Astrocyte of the spinal cord (primary cell): ENCODE results near the gene BHLHE41.

Experiments used
- DNase-seq: peaks from one replicate; pipeline ENCODE4 v3.0.0; 2011; ENCODE audit warnings: low read depth, low spot score
- H3K4me3 ChIP-seq: 2 replicates; pipeline ENCODE4 v1.5.1; 2011; ENCODE audit warnings: low read depth, mild to moderate bottlenecking, low read length, moderate library complexity
- in situ Hi-C: cut with HindIII; loops from 2 replicates; pipeline ENCODE4 v1.10.0; 2017; ENCODE audit warnings: low sequenced_read_pairs
- TF ChIP-seq, protein P1 (sequence below): IDR thresholded peaks from 2 replicates; pipeline ENCODE4 v1.5.1; 2012; ENCODE audit warnings: low read depth, mild to moderate bottlenecking, low read length, inconsistent platforms

BHLHE41 gene

DNA sequence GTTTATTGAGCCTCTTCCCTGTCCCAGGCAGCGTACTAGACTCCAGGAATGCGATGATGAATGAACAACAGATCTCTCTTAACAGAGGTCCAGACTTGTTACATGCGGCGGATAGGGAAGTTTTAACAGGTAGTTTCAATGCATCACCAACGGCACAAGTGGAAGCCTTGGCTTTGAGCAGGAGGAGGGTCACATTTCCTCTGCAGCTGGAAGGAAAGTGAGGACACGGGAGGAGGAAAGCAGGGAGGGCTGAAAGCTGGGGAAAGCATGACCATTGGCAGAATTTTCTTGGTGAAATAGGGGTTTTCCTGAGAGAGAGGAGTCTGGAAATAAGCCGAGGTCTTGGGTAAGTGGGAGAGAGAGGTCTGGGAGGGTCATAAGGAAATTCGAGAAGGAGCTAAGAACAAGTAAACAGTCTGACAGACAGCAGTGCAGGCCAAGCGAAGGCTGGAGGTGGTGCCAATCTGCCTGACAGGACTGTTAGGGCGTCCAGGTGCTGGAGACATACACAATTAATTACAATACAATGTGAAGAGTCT is 15.4 kb downstream of the BHLHE41 start:
- DNase-seq = no peak
- in situ Hi-C loops = no loop called here
- TF ChIP-seq, protein P1, sequence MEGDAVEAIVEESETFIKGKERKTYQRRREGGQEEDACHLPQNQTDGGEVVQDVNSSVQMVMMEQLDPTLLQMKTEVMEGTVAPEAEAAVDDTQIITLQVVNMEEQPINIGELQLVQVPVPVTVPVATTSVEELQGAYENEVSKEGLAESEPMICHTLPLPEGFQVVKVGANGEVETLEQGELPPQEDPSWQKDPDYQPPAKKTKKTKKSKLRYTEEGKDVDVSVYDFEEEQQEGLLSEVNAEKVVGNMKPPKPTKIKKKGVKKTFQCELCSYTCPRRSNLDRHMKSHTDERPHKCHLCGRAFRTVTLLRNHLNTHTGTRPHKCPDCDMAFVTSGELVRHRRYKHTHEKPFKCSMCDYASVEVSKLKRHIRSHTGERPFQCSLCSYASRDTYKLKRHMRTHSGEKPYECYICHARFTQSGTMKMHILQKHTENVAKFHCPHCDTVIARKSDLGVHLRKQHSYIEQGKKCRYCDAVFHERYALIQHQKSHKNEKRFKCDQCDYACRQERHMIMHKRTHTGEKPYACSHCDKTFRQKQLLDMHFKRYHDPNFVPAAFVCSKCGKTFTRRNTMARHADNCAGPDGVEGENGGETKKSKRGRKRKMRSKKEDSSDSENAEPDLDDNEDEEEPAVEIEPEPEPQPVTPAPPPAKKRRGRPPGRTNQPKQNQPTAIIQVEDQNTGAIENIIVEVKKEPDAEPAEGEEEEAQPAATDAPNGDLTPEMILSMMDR = no peak
- no peak overlapping the region for H3K4me3 ChIP-seq

DNA sequence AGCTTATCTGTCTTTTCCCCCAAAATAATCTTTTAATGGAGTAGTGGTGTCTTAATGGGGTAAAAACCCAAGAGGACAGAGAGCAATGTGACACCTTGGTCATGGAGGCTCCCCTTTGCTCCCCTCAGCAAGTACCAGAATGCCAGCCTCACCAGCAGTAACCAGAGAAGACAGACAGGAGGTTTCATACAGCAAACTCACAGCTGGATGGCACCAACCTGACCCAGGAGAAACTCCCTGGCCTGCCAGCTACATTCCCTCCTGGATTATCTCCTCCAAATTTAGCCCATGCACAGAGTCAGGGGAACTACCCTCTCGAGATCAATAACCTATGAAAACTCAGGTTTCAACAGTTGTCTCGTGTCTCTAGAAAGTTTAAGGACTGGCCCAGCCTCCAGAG is 15.9 kb downstream of the BHLHE41 start:
- no peak overlapping the region for H3K4me3 ChIP-seq
- TF ChIP-seq, protein P1 = no peak
- no peak for DNase-seq
- in situ Hi-C loops = no loop called here

DNA sequence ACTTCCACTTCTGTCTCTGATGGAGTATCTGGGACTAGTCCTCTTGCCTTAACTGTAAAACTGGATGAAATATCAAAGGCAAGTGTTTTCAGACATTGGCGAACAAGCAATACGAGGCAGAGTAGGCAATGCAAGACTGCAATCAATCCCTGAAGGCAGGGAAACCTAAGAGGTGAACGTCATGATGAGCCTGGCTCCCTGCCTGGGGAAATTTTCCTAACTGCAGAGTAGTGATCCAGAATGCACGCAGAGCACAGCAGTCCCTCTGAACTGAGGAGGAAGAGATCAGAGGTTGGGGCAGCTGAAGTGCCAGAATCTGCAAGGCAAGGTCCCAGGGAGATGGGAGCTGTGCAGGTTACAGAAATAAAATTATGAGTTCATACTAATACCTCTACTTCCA is 18.5 kb downstream of the BHLHE41 start:
- DNase-seq = no peak
- in situ Hi-C loops = no loop called here
- TF ChIP-seq, protein P1 = no peak
- no peak overlapping the region for H3K4me3 ChIP-seq

DNA sequence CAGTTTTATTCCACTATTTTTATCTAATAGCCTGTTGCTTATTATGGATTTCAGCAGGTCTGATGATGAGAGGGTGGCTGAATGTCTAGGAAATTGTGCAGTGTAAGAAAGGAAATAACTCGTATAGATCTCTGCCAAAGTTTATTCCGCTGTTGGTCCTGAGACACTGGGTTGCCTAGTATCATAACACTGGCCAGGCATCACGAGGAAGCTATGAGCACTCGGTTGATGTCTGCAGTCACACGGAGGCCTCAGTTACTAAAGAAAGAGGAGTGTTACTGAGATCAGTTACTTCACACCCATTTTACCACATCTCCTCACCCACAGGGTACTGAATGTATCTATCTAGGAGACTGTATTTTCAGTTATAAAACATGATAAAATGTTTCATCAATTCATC is 21.9 kb downstream of the BHLHE41 start:
- DNase-seq = no peak
- TF ChIP-seq, protein P1 = no peak
- in situ Hi-C loops = no loop called here
- H3K4me3 ChIP-seq = no peak overlapping the region

DNA sequence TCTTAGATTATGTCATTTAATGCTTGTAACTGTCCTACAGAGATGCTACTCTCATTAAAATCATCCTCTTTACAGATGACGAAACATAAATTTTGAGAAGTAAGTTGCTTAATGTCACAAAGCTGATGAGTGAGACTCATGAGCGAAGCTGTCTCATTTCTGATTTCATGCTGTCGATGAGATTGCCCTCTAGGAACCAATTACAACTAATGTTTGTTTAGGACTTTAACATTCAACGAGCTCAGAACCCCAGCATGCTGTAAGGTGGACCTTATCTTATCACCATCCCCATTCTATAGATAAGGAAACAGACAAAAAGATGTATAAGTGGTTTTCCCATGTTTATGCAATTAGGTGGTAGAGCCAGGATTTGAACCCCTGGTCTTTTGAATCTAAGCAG is 23.1 kb downstream of the BHLHE41 start:
- in situ Hi-C loops = no loop called here
- no peak overlapping the region for H3K4me3 ChIP-seq
- no peak for DNase-seq
- TF ChIP-seq, protein P1 = no peak

DNA sequence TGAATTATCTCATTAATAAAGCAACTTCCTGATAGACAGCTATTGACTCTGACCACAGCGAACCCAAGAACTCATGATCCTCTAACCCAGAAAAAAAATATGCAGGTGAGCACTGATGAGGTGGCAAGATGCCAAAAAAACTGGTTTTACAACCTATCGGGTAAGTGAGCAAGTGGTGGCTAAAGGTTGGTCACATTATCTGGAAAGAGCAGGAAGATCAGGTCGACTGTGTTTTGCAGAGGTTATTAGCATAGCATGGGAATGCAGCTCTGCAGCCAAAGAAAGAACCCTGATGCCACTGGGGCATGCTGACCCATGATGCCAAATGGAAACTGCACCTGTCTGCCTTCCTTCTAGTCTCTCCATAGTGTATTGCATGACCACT is 23.5 kb downstream of the BHLHE41 start:
- in situ Hi-C loops = no loop called here
- no peak for DNase-seq

More for the DNA sequence above, 23.5 kb downstream of the BHLHE41 start:
- TF ChIP-seq, protein P1 = no peak
- no peak overlapping the region for H3K4me3 ChIP-seq
